Hematopoietic multipotent progenitor cell treated with erythropoietin and hydrocortisone succinate and interleukin-3 and kit ligand, for 17 days (in vitro differentiated cells): Measurements from ENCODE around the gene KCNMA1.

Experiments
- DNase-seq: peaks from one replicate; pipeline ENCODE4 v3.0.0-alpha.2; 2015; ENCODE audit warnings: low spot score

KCNMA1 gene

GRCh38 chr10:77079592-77080300 is 557.9 kb downstream of the KCNMA1 start:
- DNase-seq: no peak

- DNase-seq: no peak
These were observed 560.2 kb downstream of the KCNMA1 start for GRCh38 chr10:77077316-77077945.

GRCh38 chr10:77075926-77076325 is 561.7 kb downstream of the KCNMA1 start:
- no peak for DNase-seq

GRCh38 chr10:77074104-77074624 is 563.4 kb downstream of the KCNMA1 start:
- DNase-seq: no peak

GRCh38 chr10:77073663-77073960 is 564.0 kb downstream of the KCNMA1 start:
- no peak for DNase-seq

GRCh38 chr10:77072836-77073662 is 564.6 kb downstream of the KCNMA1 start:
- no peak for DNase-seq

GRCh38 chr10:77072361-77072835 is 565.2 kb downstream of the KCNMA1 start:
- no peak for DNase-seq

- no peak for DNase-seq
These were observed 565.7 kb downstream of the KCNMA1 start for GRCh38 chr10:77071956-77072355.

GRCh38 chr10:77071001-77071511 is 566.6 kb downstream of the KCNMA1 start:
- DNase-seq: no peak

- no peak for DNase-seq
These were observed 567.3 kb downstream of the KCNMA1 start for GRCh38 chr10:77070346-77070745.

- DNase-seq: no peak
These were observed 568.6 kb downstream of the KCNMA1 start for GRCh38 chr10:77068969-77069368.

GRCh38 chr10:77068272-77068671 is 569.3 kb downstream of the KCNMA1 start:
- no peak for DNase-seq

GRCh38 chr10:77062381-77062780 is 575.2 kb downstream of the KCNMA1 start:
- no peak for DNase-seq

GRCh38 chr10:77060913-77061312 is 576.7 kb downstream of the KCNMA1 start:
- no peak for DNase-seq

GRCh38 chr10:77056650-77057049 is 581.0 kb downstream of the KCNMA1 start:
- no peak for DNase-seq

- DNase-seq: no peak
These were observed 585.0 kb downstream of the KCNMA1 start for GRCh38 chr10:77052593-77052992.

GRCh38 chr10:77051837-77052236 is 585.8 kb downstream of the KCNMA1 start:
- DNase-seq: no peak

GRCh38 chr10:77049896-77050295 is 587.7 kb downstream of the KCNMA1 start:
- no peak for DNase-seq

- DNase-seq: no peak
These were observed 588.5 kb downstream of the KCNMA1 start for GRCh38 chr10:77049146-77049545.

- DNase-seq: no peak
These were observed 592.5 kb downstream of the KCNMA1 start for GRCh38 chr10:77045085-77045484.

GRCh38 chr10:77043420-77043763 is 594.2 kb downstream of the KCNMA1 start:
- no peak for DNase-seq

- DNase-seq: no peak
These were observed 594.7 kb downstream of the KCNMA1 start for GRCh38 chr10:77042706-77043419.
